ENCODE measurements around the gene HMGCL. TPM values are rescaled to one million over a fixed set of nuclear protein-coding genes. Genes with fewer than 3 reads are reported as not detected.

The HMGCL gene
- total RNA-seq, 1 experiment from 2014 or later = 19.4 TPM

- H3K9me3 ChIP-seq = no peaks in the 10 kb centered on the region
- no peaks in the 10 kb centered on the region for H3K27me3 ChIP-seq (replicated peaks; ENCODE audit: control insufficient read depth, insufficient read depth, low read length)
- POLR2A ChIA-PET = no interaction called here
- H3K36me3 ChIP-seq (ENCODE audit: control insufficient read depth, insufficient read depth, low read length) = no peaks in the 10 kb centered on the region
- Mint-ChIP-seq H3K27me3 (ENCODE audit: insufficient read depth, unreplicated experiment) (no peaks in the 10 kb centered on the region), H3K27ac (ENCODE audit: unreplicated experiment) (no peak overlapping the region), H3K4me1 (ENCODE audit: low read depth, unreplicated experiment) (peaks cover 8% of the 10 kb centered on the region), H3K9me3 (ENCODE audit: unreplicated experiment) (no peaks in the 10 kb centered on the region), H3K36me3 (ENCODE audit: insufficient read depth, unreplicated experiment) (peaks cover 10% of the 10 kb centered on the region), H3K4me3 (ENCODE audit: unreplicated experiment) (no peak overlapping the region)
- TF ChIP-seq, protein P1, sequence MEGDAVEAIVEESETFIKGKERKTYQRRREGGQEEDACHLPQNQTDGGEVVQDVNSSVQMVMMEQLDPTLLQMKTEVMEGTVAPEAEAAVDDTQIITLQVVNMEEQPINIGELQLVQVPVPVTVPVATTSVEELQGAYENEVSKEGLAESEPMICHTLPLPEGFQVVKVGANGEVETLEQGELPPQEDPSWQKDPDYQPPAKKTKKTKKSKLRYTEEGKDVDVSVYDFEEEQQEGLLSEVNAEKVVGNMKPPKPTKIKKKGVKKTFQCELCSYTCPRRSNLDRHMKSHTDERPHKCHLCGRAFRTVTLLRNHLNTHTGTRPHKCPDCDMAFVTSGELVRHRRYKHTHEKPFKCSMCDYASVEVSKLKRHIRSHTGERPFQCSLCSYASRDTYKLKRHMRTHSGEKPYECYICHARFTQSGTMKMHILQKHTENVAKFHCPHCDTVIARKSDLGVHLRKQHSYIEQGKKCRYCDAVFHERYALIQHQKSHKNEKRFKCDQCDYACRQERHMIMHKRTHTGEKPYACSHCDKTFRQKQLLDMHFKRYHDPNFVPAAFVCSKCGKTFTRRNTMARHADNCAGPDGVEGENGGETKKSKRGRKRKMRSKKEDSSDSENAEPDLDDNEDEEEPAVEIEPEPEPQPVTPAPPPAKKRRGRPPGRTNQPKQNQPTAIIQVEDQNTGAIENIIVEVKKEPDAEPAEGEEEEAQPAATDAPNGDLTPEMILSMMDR (IDR thresholded peaks at IDR 0.05; ENCODE audit: insufficient read depth in 1 of 2, low read depth in 1 of 2, low read length in 1 of 2, severe bottlenecking in 1 of 2, unreplicated experiment in 1 of 2) = no peak
- intact Hi-C loops (cut with micrococcal nuclease; ENCODE audit: unreplicated experiment) = loop anchor here (5.0 kb wide), 1 partner anchor 88 kb away; the partner anchor contains the start of gene PITHD1
- 0 out of 2 replicates have a peak, but pooled peaks cover 3% of the 10 kb centered on the region for H3K4me1 ChIP-seq
- no peak for DNase-seq
- H3K4me3 ChIP-seq (ENCODE audit: low read depth, low read length) = no peak overlapping the region
- no TSS peak for BruUV-seq (replicated peaks)
- CTCF ChIA-PET = no interaction called here
These were observed 40.3 kb upstream of the HMGCL start for GRCh38 chr1:23865543-23865930.

- no TSS peak for BruUV-seq (replicated peaks)
- DNase-seq = no peak
- intact Hi-C loops (cut with micrococcal nuclease; ENCODE audit: unreplicated experiment) = loop anchor here (5.0 kb wide), 1 partner anchor 88 kb away; the partner anchor contains the start of gene PITHD1
- Histone ChIP-seq H3K4me3 (ENCODE audit: low read depth, low read length) (no peak overlapping the region), H3K9me3 (no peaks in the 10 kb centered on the region), H3K27me3 (replicated peaks; ENCODE audit: control insufficient read depth, insufficient read depth, low read length) (no peaks in the 10 kb centered on the region), H3K4me1 (0 out of 2 replicates have a peak, but pooled peaks cover 3% of the 10 kb centered on the region), H3K36me3 (ENCODE audit: control insufficient read depth, insufficient read depth, low read length) (no peaks in the 10 kb centered on the region)
- no peaks in the 10 kb centered on the region for H3K27me3 Mint-ChIP-seq (ENCODE audit: insufficient read depth, unreplicated experiment)
- H3K9me3 Mint-ChIP-seq (ENCODE audit: unreplicated experiment) = no peaks in the 10 kb centered on the region
- peaks cover 8% of the 10 kb centered on the region for H3K4me1 Mint-ChIP-seq (ENCODE audit: low read depth, unreplicated experiment)
- POLR2A ChIA-PET = no interaction called here
- H3K27ac Mint-ChIP-seq (ENCODE audit: unreplicated experiment) = no peak overlapping the region
- peaks cover 10% of the 10 kb centered on the region for H3K36me3 Mint-ChIP-seq (ENCODE audit: insufficient read depth, unreplicated experiment)
- CTCF ChIA-PET = no interaction called here
- H3K4me3 Mint-ChIP-seq (ENCODE audit: unreplicated experiment) = no peak overlapping the region
- TF ChIP-seq, protein P1 (IDR thresholded peaks at IDR 0.05; ENCODE audit: insufficient read depth in 1 of 2, low read depth in 1 of 2, low read length in 1 of 2, severe bottlenecking in 1 of 2, unreplicated experiment in 1 of 2) = no peak
These were observed 39.7 kb upstream of the HMGCL start for GRCh38 chr1:23864801-23865542.

DNA sequence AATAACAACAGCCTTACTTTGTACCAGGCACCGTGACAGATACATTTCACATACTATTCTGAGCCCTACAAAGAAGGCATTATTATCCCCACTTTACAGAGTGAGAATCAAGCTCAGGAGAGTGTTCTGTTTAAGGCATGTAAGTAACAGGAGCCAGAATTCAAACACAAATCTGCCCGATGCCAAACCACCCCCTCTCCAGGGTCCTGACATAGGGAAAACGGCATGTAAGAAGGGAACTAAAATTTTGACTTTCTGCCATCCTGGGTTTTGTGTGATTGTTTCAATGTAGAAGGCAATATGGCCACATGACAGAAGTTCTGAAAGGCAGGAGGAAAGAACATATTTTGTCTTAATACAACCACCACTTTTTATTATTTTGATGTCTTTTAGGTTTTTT lies 37.4 kb upstream of the HMGCL start:
- Mint-ChIP-seq H3K9me3 (ENCODE audit: unreplicated experiment) (no peaks in the 10 kb centered on the region), H3K36me3 (ENCODE audit: insufficient read depth, unreplicated experiment) (peaks cover 4% of the 10 kb centered on the region), H3K4me3 (ENCODE audit: unreplicated experiment) (no peak overlapping the region), H3K4me1 (ENCODE audit: low read depth, unreplicated experiment) (no peaks in the 10 kb centered on the region), H3K27ac (ENCODE audit: unreplicated experiment) (no peak overlapping the region), H3K27me3 (ENCODE audit: insufficient read depth, unreplicated experiment) (no peaks in the 10 kb centered on the region)
- Histone ChIP-seq H3K4me3 (ENCODE audit: low read depth, low read length) (no peak overlapping the region), H3K36me3 (ENCODE audit: control insufficient read depth, insufficient read depth, low read length) (no peaks in the 10 kb centered on the region), H3K9me3 (no peaks in the 10 kb centered on the region), H3K4me1 (0 out of 2 replicates have a peak, but pooled peaks cover 3% of the 10 kb centered on the region), H3K27me3 (replicated peaks; ENCODE audit: control insufficient read depth, insufficient read depth, low read length) (no peaks in the 10 kb centered on the region)
- ChIA-PET POLR2A (no interaction called here), CTCF (no interaction called here)
- TF ChIP-seq, protein P1 (IDR thresholded peaks at IDR 0.05; ENCODE audit: insufficient read depth in 1 of 2, low read depth in 1 of 2, low read length in 1 of 2, severe bottlenecking in 1 of 2, unreplicated experiment in 1 of 2) = no peak
- no peak for DNase-seq
- BruUV-seq (replicated peaks) = no TSS peak
- intact Hi-C loops (cut with micrococcal nuclease; ENCODE audit: unreplicated experiment) = no loop called here
